GM19240 (cell line): ENCODE data around the gene DISC1.
"Not testable (repeated sequence)": the region's sequence is repeated elsewhere in the genome, so short reads cannot be mapped to it uniquely, and the experiment has no call there.

Source experiments
- DNase-seq: peaks from one replicate; pipeline ENCODE4 v3.0.0; 2011; ENCODE audit warnings: low spot score; ENCODE audit not compliant: insufficient read length

DISC1 gene

DNA sequence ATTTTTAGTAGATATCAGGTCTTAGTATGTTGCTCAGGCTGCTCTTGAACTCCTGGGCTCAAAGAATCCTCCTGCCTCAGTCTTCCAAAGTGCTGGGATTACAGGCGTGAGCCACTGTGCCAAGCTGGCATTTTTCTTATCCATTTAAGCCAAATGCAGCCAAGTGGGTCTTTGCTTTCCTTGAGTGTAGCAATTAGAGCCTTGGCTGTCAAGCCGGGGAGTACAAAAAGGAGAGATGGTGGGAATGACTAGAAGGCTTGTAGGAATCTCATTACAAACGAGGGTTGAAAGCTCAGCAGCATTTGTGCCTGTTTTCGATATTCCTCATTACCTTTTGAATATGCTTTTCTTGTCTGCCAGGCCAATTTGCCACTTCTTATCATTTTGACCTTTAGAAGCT lies 140.9 kb downstream of the DISC1 start:
- no peak for DNase-seq

DNA sequence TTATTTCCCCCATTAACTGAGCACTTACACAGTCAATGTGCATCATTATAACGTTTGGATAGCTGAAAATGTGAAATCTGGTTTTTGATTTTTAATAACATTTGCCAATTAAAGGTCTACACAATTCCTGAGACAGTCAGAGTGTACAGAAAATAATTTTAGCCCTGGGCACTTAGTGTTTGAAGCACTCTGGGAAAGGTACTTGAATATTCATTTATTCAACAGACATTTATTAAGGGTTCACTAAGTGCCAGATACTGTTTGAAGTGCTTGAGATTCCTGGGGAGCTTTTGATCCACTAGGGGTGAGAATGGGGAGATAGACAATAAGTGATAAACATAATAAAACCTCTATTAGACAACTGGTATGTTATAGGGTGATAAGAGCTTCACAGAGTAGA lies 141.8 kb downstream of the DISC1 start:
- DNase-seq, result no peak

DNA sequence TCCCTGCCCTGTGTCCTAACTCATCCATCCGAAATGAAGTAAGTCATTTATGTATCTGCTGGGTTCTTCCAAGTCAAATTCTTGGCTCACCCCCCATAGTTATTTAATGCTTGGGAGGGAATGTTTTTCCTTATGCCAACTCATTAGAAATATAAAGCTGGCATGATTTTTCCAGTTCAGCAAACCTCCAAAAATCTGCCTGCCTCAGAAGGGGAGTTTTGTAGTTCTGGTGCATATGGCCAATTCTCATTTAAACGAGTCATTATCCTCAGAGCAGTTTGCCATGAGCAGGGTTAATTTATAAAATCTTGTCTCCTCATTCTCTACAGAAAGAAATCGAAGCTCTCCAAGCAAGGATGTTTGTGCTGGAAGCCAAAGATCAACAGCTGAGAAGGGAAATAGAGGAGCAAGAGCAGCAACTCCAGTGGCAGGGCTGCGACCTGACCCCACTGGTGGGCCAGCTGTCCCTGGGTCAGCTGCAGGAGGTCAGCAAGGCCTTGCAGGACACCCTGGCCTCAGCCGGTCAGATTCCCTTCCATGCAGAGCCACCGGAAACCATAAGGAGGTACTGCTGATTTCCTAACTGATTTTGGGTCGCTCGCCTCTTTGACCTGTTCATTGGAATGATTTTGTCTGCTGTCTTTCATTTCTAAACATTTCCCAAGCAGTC lies 144.1 kb downstream of the DISC1 start:
- no peak for DNase-seq

DNA sequence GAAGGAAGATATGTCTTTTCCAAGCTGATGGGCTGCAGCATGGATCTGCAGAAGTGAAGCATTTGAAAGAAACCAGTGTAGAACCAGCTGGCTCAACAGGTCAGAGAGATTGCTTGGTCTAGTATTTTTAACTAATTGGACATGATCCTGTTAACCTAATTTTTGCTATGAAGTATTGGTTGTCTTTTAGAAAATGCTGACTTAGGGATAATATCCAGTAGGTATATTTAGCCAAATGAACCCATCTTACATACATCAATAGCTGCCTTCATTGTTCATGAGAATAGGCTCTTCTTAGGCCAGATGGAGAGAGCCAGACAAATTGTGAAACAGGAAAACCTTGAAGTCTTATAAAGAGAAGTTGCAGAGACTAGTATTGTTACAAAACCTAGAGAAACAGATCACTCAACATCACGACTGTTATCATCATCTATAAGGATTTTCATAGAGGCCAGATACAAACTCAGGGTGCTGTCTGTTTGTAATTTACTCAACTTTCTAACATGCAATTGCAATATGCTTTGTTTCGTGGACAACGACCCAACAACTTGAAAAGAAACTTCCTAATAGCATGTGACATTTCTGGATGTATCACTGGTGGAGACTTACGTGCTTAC lies 148.2 kb downstream of the DISC1 start:
- no peak for DNase-seq

DNA sequence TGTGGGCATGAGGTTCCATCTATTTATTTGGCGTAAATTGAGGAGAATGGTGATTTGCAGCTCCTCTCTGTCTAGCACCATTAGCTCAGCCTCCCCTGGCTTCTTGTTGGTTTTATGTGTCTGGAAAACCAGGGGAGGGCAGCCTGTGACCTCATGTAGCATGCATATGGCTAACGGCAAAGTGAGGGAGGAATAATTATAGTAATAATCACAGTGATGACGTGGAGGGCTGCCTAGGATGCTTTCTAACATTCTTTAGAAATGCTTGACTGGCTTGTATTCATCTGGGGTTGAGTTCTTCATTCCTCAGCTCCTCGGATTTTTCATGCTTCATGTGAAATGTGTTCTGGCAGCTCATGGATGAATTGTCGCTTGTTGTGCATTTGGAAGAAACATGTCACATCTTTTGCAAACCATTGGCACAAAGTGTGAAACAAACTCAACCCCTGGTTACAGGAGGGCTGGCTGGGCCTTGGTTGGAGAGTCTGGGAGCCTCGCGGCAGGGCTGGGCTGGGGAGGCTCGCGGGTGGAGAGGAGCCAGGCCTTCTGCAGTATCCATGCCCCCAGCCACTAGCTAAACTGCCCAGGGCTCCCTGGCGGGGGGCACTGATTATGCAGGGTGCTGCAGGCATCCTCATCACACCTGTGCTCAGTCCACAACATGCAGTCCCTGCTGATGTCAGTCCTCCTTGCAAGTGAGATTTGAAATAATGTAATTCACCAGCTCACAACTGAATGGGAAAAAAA lies 149.6 kb downstream of the DISC1 start:
- no peak for DNase-seq

DNA sequence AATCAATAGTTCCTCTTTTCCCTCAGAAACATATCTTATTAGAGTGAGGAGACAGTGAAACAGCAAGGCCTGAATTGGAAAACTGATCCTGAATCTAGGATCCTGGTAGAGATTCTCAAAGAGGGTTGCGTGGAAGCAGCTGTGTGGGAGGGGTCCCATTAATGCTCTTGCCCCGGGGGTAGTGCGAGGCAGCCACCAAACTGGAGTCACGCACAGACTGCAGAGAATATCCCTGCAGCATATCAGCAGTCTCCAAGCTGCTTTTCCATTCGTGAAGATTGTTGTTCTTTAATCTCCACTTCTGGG lies 150.1 kb downstream of the DISC1 start:
- no peak for DNase-seq

DNA sequence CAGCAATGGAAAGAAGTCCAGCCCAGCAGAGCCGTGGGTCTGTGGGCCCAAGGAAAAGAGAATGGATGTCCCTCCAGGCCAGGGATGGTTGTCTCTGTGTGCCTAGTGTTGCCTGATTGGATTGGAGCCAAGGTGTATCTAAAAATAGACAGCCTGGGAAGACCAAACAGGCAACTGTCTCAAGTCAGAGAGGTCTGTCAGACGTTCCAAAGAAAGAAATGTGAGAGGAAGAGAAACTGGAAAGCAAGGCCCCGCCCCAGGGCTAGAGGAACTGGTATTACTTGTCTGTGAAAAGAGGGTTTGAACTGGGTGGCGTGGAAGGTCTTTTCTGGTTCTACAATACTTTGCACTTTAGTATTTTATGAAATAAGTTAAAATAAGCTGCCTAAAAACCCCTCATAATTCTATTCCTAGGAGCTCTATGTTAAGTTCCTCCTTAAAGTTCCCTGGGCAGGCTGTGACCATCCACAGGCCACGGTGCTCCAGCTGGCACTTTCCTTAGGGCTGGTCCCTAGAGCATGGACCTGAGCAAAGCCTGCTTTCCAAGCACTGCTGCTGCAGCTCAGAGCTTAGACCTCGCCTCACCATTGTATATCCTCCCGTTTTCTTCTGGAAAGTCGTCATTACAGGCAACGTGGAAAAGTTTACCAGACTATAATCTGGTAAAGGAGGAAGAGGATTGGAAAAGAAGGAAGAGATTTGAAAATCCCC lies 151.6 kb downstream of the DISC1 start:
- DNase-seq, result no peak

DNA sequence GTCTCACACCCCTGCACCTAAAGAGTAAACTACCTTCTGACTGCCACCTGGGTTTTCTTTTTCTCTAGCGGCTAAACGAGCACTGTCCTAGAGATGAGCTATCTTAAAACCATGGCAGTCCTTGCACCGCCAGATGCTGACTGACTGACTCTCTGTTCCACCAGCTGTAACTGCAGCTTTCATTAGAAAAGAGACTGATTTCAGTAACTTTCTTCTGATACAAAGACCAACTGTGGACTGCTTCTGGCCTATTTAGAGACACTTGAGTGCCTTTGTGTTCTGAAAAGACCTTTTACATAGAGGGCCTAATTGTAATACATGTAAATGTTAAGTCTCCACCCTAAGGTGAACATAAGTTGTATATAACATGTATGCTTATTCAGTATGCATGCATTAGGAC lies 152.5 kb downstream of the DISC1 start:
- DNase-seq, result no peak

DNA sequence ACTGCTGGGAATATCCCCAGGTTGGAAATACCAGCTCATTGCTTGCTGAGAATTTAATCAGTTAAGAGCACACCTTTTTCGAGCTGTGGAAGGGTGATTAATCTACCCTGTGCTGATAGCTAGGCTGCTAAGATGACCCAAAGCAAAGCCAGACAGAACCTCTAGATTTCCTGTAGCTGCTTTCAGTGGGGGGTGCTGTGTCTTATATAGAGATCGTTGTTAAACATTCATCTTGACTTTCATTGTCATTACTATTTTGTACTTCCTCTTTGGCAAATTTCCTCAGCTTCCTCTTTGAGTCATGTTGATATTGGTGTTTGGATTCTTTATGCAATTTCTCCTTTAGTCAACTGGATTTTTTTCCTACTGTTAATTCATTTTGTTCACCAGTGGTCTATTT lies 155.3 kb downstream of the DISC1 start:
- no peak for DNase-seq

DNA sequence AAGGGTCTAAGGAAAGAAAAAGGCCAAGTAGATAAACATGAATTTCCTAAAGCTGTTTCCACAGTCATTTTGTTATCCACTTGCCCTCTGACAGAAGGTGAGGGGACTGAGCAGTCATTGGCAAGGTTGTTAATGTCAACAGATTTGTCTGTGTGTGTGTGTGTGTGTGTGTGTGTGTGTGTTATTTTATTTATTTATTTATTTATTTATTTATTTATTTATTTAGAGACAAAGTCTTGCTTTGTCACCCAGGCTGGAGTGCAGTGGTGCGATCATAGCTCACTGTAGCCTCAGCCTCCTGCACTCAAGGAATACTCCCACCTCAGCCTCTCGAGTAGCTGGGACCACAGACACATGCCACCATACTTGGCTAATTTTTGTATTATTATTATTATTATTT lies 158.5 kb downstream of the DISC1 start:
- not testable (repeated sequence) for DNase-seq

DNA sequence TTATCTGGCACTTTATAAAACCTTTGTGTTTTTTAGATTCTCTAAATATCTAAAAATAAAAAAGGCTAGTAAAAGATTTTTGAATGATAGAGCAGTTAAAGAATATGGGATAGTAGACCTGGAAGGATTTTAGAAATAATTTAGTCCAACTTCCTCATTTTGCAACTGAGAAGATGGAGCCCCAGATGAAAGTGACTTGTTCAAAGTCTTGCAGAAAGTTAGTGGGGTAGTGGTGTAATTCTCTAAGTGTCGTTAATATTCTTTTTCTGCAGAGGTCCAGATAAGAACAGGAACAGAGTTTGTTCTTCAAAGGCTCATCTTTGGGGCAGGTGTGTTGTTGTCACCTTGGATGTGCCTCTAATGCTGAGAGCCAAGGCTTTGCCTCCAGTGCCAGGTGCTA lies 159.5 kb downstream of the DISC1 start:
- DNase-seq, result no peak

DNA sequence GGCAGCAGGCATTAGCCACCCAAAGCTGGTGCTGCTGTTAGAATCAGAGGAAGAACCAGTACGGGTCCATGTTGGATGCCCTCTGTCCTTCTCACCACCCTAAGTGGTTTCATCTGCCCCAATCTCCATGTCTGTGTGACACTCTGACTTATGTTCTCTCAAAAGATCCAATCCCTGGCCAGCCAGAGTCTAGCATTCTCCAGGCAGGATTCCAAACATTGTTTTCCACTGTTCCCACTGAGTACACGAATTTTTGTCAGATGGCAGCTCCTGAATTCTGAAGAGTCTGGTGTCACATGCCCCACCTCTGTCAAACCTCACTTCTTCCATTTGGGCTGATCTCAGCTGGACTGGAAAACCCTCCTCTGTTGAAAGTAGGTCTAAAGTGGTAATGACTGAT lies 166.0 kb downstream of the DISC1 start:
- DNase-seq, result no peak

DNA sequence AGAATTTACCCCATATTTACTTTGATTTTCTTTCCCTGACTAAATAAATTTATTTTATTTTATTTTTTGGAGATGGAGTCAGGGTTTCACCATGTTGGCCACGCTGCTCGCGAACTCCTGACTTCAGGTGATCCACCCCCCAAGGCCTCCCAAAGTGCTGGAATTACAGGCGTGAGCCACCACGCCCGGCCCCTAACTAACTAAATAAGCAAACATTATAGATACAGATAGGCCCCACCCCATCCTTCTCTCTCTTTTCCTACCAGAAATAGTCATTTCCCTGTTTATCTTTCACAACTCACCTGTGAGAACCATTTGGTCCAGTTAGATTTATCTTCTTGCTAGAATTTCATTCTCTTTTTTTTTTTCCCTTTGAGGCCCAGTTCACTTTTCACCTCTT lies 167.3 kb downstream of the DISC1 start:
- DNase-seq, result no peak

DNA sequence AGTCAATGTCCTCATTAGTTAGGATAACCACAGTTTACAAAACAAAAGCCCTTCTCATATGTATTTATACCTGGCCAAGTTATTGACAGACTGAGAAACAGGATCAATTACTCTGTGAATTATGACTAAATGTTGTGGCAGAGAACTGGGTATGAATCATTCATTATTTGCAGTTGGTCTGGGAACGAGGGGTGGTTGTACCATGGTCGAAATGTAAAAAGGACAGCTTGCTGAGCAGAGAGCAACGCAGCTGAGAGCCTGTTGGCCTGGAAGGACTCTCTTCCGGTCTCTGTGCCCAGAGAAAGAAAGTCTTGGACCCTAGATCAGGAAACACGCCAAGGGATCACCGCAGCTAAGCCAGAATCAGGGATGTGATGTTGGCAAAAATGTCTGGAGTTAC lies 169.6 kb downstream of the DISC1 start:
- DNase-seq, result no peak

DNA sequence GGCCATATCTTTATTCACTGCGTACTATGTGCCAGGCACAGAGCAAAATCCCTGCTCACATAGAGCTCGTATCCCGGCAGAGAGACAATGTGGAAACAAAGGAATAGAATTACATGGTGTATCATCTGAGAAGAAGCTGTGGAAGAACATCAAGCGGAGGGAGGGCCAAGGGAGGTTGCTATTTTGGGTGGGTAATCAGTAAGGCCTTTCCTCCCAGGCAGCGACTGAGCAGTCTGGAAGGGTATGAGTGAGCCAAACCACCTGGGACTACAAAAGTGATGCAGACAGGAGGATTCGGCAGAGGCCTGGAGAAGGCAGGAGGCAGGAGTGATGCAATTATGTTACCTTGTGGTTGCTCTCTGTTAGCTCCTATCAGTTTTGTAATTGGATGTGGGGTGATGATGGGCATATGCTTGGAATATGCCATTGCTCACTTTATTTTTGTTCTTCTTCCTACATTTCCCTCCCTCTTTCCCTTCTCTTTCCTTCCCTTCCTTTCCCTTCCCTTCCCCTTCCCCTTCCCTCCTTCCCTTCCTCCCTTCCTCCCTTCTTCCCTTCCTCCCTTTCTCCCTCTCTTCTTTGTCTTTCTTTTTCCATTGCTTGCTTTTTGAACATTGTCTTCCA lies 172.9 kb downstream of the DISC1 start:
- no peak for DNase-seq

DNA sequence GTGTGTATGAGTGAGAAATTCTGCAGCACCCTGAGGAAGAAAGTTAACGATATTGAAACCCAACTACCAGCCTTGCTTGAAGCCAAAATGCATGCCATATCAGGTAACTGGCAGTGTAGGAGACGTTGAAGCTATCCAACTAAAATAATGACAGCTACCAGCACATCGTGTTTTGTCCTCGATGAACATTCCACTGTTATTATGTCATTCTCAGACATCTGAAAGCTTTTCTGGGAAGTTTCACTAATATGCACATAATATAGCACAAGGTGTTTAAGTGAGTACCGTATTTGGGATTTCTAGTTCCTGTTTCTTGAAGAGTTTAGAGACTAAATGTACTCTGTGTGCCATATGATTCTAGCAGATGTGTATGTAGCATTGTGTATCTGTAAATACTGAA lies 173.5 kb downstream of the DISC1 start:
- no peak for DNase-seq

DNA sequence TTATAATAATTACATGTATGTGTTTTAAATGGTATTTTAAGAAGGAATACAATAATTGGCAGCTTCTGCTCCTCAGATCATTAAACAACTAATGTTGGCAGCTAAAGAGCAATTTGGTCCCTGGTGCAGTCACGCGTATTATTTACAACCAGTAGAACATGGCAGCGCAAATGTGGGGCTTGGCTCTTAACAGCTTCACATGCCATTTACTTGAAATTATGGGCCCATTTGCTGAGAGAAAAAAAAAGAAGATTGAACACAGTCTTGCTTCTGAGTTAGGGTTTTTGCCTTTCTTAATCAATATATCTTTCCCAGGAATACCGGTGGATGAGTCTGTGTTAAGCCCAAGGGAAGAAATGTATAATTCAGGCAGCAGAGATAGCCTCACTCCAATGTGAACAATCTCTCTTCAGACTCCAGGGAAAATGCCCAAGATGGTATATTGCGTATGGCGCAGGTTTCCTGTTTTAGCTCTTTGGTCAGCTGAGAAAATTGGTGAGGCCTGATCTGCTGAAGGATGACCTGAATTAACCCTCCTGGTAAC lies 174.5 kb downstream of the DISC1 start:
- DNase-seq, result no peak

DNA sequence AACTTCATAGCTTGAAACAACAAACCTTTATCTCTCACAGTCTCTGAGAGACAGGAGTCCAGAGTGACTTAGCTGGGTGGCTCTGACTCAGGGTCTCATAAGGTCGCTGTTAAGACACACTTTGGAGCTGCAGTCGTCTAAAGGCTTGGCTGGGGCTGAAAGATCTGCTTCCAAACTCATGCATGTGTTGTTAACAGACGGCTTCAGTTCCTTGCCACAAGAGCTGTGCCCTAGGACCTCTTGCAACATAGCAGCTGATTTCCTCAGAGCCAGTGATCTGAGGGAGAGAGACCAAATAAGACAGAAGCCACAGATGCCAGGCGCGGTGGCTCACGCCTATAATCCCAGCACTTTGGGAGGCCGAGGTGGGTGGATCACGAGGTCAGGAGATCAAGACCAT lies 176.8 kb downstream of the DISC1 start:
- DNase-seq, result no peak

DNA sequence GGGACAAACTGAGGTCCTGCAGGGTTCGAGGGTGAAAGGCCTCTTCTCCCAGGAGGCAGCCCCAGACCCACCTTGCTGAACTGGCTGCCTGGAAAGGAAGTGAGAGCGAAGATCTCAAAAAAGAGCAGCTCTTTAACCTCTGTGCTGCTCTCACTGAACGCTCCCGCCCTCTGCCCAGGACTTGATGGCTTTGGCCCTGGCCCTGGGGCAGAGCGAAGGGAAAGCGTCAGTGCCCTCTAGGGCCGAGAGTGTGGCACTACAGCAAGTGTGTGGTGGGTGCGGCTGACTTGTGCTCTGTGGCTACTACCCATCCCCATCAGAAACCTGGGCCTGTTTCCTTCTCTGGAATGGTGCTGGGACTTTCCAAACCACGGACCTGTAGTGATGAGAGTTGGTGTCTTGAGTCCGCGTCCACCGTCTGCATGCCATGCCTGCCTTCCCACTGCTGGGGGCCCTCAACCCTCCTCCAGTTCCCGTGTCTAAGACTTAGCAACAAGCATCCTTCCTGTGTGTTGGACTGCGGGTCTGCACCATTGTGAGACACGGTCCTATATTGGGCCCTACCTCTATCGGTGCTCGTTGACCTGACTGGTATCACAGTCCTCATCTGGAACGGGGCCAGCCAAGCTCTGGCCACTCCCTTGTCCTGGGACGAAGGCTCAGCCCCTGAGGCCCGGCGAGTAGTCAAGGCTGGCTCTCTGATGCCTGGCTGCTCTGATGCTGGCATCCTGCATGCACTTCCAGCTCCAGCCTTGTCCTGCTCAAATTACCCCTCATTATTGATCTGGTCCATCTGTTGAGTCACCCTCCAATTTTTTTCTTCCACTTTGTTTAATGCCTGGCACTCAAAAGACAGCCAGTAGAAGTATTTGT lies 180.3 kb downstream of the DISC1 start:
- peak; percentile 10 for DNase-seq

DNA sequence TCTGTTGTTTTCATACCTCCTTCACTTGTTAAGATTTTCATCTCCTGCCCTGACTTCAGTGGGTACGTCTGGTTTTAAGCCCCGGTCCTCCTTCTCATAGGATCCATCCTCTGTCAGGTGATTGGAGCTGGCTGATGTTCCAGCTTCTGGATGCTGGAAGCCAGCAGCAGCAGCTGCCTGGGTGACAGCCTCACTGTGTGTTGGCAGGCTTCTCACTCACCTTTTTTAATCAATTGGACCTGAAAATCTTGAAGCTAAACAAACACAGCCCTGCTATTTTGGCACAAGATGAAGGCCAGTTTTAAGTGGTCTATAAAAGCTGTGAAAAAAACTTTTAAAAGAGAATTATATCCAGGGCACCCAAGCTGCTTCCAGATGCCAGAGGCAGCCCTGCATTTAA lies 181.0 kb downstream of the DISC1 start:
- no peak for DNase-seq

DNA sequence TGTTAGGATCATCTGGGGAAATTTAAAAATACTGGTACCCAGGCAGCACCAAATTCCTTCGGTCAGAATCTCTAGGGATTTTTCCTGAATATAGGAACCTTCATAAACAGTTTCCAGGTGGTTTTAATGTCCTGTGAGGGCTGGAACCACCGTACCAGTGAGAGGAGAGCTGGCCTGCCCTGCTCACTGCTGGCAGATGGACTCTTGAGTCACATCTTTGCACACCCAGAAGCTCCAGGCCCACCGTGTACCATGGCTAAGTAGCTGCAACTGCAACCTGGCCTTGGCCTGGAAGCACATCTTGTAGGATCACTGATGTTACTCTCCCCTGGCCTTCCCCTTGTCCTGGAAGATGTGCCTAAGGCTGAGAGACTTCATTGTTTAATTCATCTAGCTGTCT lies 181.5 kb downstream of the DISC1 start:
- DNase-seq, result no peak
